Activated naive CD4-positive, alpha-beta T cell treated with anti-CD3 and anti-CD28 coated beads for 36 hours (primary cell): ENCODE measurements around the gene CTBP1. TPM values are rescaled to one million over a fixed set of nuclear protein-coding genes. Genes with fewer than 3 reads are reported as not detected.
A peak's percentile ranks its signal among the peaks of the same experiment; 100 is the strongest.

ENCODE experiments used
- CTCF ChIA-PET: fragments of 350-600 bp; sonication (Branson Sonifier 250); formaldehyde crosslinking; loops from one replicate; lab custom pipeline; 2021; ENCODE audit warnings: antibody characterized with exemption; lab: Charles Lee
- DNase-seq: peaks from one replicate; pipeline ENCODE4 v3.0.0-alpha.2; 2020
- H3K27ac Mint-ChIP-seq: one replicate; pipeline ENCODE4 v1.8.0; 2021; ENCODE audit warnings: mild to moderate bottlenecking, mixed read lengths
- H3K27me3 Mint-ChIP-seq: one replicate; pipeline ENCODE4 v1.8.0; 2021; ENCODE audit warnings: low read depth, mixed read lengths
- H3K36me3 Mint-ChIP-seq: one replicate; pipeline ENCODE4 v1.8.0; 2021; ENCODE audit warnings: low read depth, mixed read lengths
- H3K4me1 Mint-ChIP-seq: one replicate; pipeline ENCODE4 v1.8.0; 2021; ENCODE audit warnings: low read depth, mixed read lengths
- H3K4me3 Mint-ChIP-seq: one replicate; pipeline ENCODE4 v1.8.0; 2021; ENCODE audit warnings: mild to moderate bottlenecking, moderate library complexity, mixed read lengths
- H3K9me3 Mint-ChIP-seq: one replicate; pipeline ENCODE4 v1.8.0; 2021; ENCODE audit warnings: mixed read lengths
- intact Hi-C: fragments of 100-400 bp; cut with micrococcal nuclease; formaldehyde crosslinking; loops from one replicate; pipeline ENCODE4 v1.15.1; 2023
- total RNA-seq, 2 experiments: library from RNA; stranded (reverse); gene quantifications; one replicate each; pipeline ENCODE4 v1.2.3, GENCODE V29; 2021

The CTBP1 gene
- total RNA-seq, 2 experiments from 2014 or later = 136 to 140 TPM

- peak; percentile 93 for DNase-seq
- Mint-ChIP-seq H3K9me3 (no peaks in the 10 kb centered on the region), H3K4me1 (peaks cover 18% of the 10 kb centered on the region), H3K36me3 (no peaks in the 10 kb centered on the region), H3K4me3 (peak overlapping the region; percentile 74), H3K27ac (no peak overlapping the region), H3K27me3 (peaks cover 15% of the 10 kb centered on the region)
- intact Hi-C loops = loop anchor here (1.0 to 2.0 kb wide), 6 partner anchors 34 to 185 kb away; partner anchors contain the start of genes CTBP1, MAEA and UVSSA
- CTCF ChIA-PET = interaction anchor here (0.7 to 4.0 kb wide), 19 partner anchors 9 to 182 kb away, joined by 3 to 46 read pairs (median 4); no protein-coding TSS in a partner anchor
Observed at GRCh38 chr4:1167244-1167949, 81.5 kb downstream of the CTBP1 start.

- H3K9me3 Mint-ChIP-seq = no peaks in the 10 kb centered on the region
- intact Hi-C loops = loop anchor here (1.0 to 2.0 kb wide), 6 partner anchors 35 to 186 kb away; partner anchors contain the start of genes CTBP1, MAEA and UVSSA
- no peak for DNase-seq
- no peaks in the 10 kb centered on the region for H3K36me3 Mint-ChIP-seq
- peak overlapping the region; percentile 74 for H3K4me3 Mint-ChIP-seq
- CTCF ChIA-PET = interaction anchor here (0.9 to 4.0 kb wide), 12 partner anchors 8 to 120 kb away, joined by 3 to 46 read pairs (median 4); no protein-coding TSS in a partner anchor
- H3K27me3 Mint-ChIP-seq = peaks cover 12% of the 10 kb centered on the region
- H3K4me1 Mint-ChIP-seq = peaks cover 18% of the 10 kb centered on the region
- no peak overlapping the region for H3K27ac Mint-ChIP-seq
Observed at GRCh38 chr4:1166509-1167243, 82.3 kb downstream of the CTBP1 start.

- intact Hi-C loops = no loop called here
- H3K36me3 Mint-ChIP-seq = no peaks in the 10 kb centered on the region
- CTCF ChIA-PET = no interaction called here
- H3K4me1 Mint-ChIP-seq = peaks cover 16% of the 10 kb centered on the region
- no peaks in the 10 kb centered on the region for H3K9me3 Mint-ChIP-seq
- no peak overlapping the region for H3K27ac Mint-ChIP-seq
- H3K4me3 Mint-ChIP-seq = no peak overlapping the region
- peaks cover 3% of the 10 kb centered on the region for H3K27me3 Mint-ChIP-seq
- DNase-seq = no peak
Observed at GRCh38 chr4:1164956-1165545, 83.9 kb downstream of the CTBP1 start.

GRCh38 chr4:1164444-1164843 is 84.5 kb downstream of the CTBP1 start:
- no peak overlapping the region for H3K27ac Mint-ChIP-seq
- CTCF ChIA-PET = interaction anchor here (2.6 kb wide), 1 partner anchor 103 kb away, joined by 14 read pairs; no protein-coding TSS in a partner anchor
- peaks cover 2% of the 10 kb centered on the region for H3K27me3 Mint-ChIP-seq
- H3K4me3 Mint-ChIP-seq = no peak overlapping the region
- peaks cover 16% of the 10 kb centered on the region for H3K4me1 Mint-ChIP-seq
- intact Hi-C loops = no loop called here
- DNase-seq = no peak
- no peaks in the 10 kb centered on the region for H3K36me3 Mint-ChIP-seq
- H3K9me3 Mint-ChIP-seq = no peaks in the 10 kb centered on the region

- intact Hi-C loops = no loop called here
- no peaks in the 10 kb centered on the region for H3K36me3 Mint-ChIP-seq
- CTCF ChIA-PET = interaction anchor here (0.5 to 2.6 kb wide), 3 partner anchors 104 to 579 kb away, joined by 5 to 14 read pairs (median 5); no protein-coding TSS in a partner anchor
- H3K9me3 Mint-ChIP-seq = no peaks in the 10 kb centered on the region
- no peak for DNase-seq
- peaks cover 1% of the 10 kb centered on the region for H3K27me3 Mint-ChIP-seq
- no peak overlapping the region for H3K4me3 Mint-ChIP-seq
- H3K4me1 Mint-ChIP-seq = peaks cover 16% of the 10 kb centered on the region
- H3K27ac Mint-ChIP-seq = no peak overlapping the region
Observed at GRCh38 chr4:1164040-1164439, 84.9 kb downstream of the CTBP1 start.

Other genes with a start within 250 kb of the CTBP1 start
- 1 to 10 TPM; 7.6 to 8.0 TPM for gene FGFRL1, start 237.5 kb downstream of the CTBP1 start, total RNA-seq
- 1 to 10 TPM in 1 of 2 experiments, under 1 TPM in 1; 0.98 to 2.2 TPM for gene RNF212, start 135.6 kb downstream of the CTBP1 start, total RNA-seq
- gene SPON2, start 76.5 kb downstream of the CTBP1 start, total RNA-seq = 1 to 10 TPM; 4.8 to 5.5 TPM
- 10 to 100 TPM; 25.2 to 29.4 TPM for gene MAEA, start 40.8 kb upstream of the CTBP1 start, total RNA-seq
- 10 to 100 TPM; 20.0 to 24.3 TPM for gene UVSSA, start 98.1 kb upstream of the CTBP1 start, total RNA-seq
- gene NKX1-1, start 157.3 kb upstream of the CTBP1 start, total RNA-seq = not detected